ENCODE data around the gene SH2D3C. TPM values are rescaled to one million over a fixed set of nuclear protein-coding genes. Genes with fewer than 3 reads are reported as not detected.
A peak's percentile ranks its signal among the peaks of the same experiment; 100 is the strongest.

SH2D3C gene
- total and polyA plus RNA-seq, 9 of the 15 experiments (the other 6 are each of a cell fraction or from before 2014, with no cell fraction given), result 0.03 to 1.2 (median 0.22) TPM; not detected in 1

GRCh38 chr9:127785933-127786772 lies 7.7 kb upstream of the SH2D3C start, which contains the start of gene CDK9 (continued):
- TF ChIP-seq ZNF274 (IDR thresholded peaks at IDR 0.05; ENCODE audit: borderline replicate concordance, low read depth, low read length) (no peak), CBX3 (IDR thresholded peaks at IDR 0.05; ENCODE audit: borderline replicate concordance in 1 of 2, low read length in 2 of 2) (peak in 1 of 2 experiments; percentile 26; a peak in 1 of 3 replicates)

- ATAC-seq, result peak; percentile 74
- H3K9me1 ChIP-seq (ENCODE audit: control insufficient read depth, insufficient read depth, low read length), result no peaks in the 10 kb centered on the region
- peaks cover 7 to 41% of the 10 kb centered on the region in 2 experiments; a peak in 4 of 5 replicates for H3K4me1 ChIP-seq (replicated peaks in 1 of 2; ENCODE audit: control insufficient read depth in 2 of 2, insufficient read depth in 2 of 2, low read length in 2 of 2)
- peak; percentile 88 to 94 (median 90) for DNase-seq (ENCODE audit: extremely low read depth in 1 of 4, low spot score in 3 of 4)
- FAIRE-seq, result no peak
- BruUV-seq (replicated peaks), result no TSS peak
- peak overlapping the region; percentile 93 for H3K27ac ChIP-seq (ENCODE audit: extremely low read depth, low read depth, low read length)
- WGBS (ENCODE audit: insufficient coverage, low coverage, missing lambda C conversion rate), result 1% methylated on average over 42 of the region's 123 CpGs
- H3K36me3 ChIP-seq (ENCODE audit: control insufficient read depth, insufficient read depth, low read length), result peaks cover 35% of the 10 kb centered on the region
- peak overlapping the region; percentile 77 for H3K4me2 ChIP-seq (ENCODE audit: insufficient read depth, low read length)
- peaks cover 29% of the 10 kb centered on the region for H4K20me1 ChIP-seq (replicated peaks; ENCODE audit: control insufficient read depth, insufficient read depth, low read length)
- CTCF ChIA-PET (ENCODE audit: low intra/inter-chr PET ratio), result interaction anchor here (0.6 to 4.8 kb wide), 10 partner anchors 11 to 196 kb away, joined by 3 to 46 read pairs (median 6); partner anchors contain the start of genes FPGS and TOR2A
- POLR2A ChIA-PET, result interaction anchor here (0.6 to 1.2 kb wide), 5 partner anchors 13 to 89 kb away, joined by 3 to 4 read pairs (median 4); no protein-coding TSS in a partner anchor
- no peaks in the 10 kb centered on the region for H3K27me3 ChIP-seq (ENCODE audit: control insufficient read depth in 2 of 2, insufficient read depth in 2 of 2, low read length in 2 of 2)
- peak overlapping the region; percentile 99 for H3K4me3 ChIP-seq
- H3K79me2 ChIP-seq (ENCODE audit: control insufficient read depth, insufficient read depth, low read length), result peaks cover 44% of the 10 kb centered on the region
- in situ Hi-C loops (cut with MboI) (no loop called here), intact Hi-C loops (cut with micrococcal nuclease) (loop anchor here (1.0 to 2.0 kb wide), 3 partner anchors 21 to 86 kb away; partner anchors contain the start of gene TOR2A)
- H3K9ac ChIP-seq (ENCODE audit: insufficient read depth in 1 of 2, low read depth in 2 of 2, low read length in 2 of 2), result peak overlapping the region; percentile 89 to 90; a peak in 3 of 4 replicates
- no peaks in the 10 kb centered on the region for H3K9me3 ChIP-seq (replicated peaks; ENCODE audit: control insufficient read depth, insufficient read depth, low read depth, low read length)
- H2AFZ ChIP-seq (ENCODE audit: low read depth, low read length), result peak overlapping the region; percentile 93
- TF ChIP-seq DDX20 (tag; IDR thresholded peaks at IDR 0.05; ENCODE audit: low read depth) (no peak), CXXC5 (CRISPR knock-in tag; IDR thresholded peaks at IDR 0.05) (peak; percentile 67), PHF8 (IDR thresholded peaks at IDR 0.05; ENCODE audit: borderline replicate concordance, low read length) (peak; percentile 59; the same call in 1 of the 2 replicates), ZBTB9 (CRISPR knock-in tag; IDR thresholded peaks at IDR 0.05) (0 out of 2 replicates have a peak, but pooled peaks have one; percentile 19), ZNF263 (CRISPR knock-in tag; IDR thresholded peaks at IDR 0.05; ENCODE audit: borderline replicate concordance) (peak; percentile 68; the same call in 1 of the 2 replicates), KDM2B (CRISPR knock-in tag; IDR thresholded peaks at IDR 0.05) (0 out of 2 replicates have a peak, but pooled peaks have one; percentile 9), ILF3 (IDR thresholded peaks at IDR 0.05; ENCODE audit: borderline replicate concordance) (no peak), NFRKB (IDR thresholded peaks at IDR 0.05; ENCODE audit: low read depth) (no peak), NFIX (CRISPR knock-in tag; IDR thresholded peaks at IDR 0.05; ENCODE audit: low read depth) (no peak), ATF1 (CRISPR knock-in tag; IDR thresholded peaks at IDR 0.05) (no peak), ATF1 (tag; IDR thresholded peaks at IDR 0.05) (peak; percentile 67), DEAF1 (CRISPR knock-in tag; IDR thresholded peaks at IDR 0.05) (peak; percentile 72)
Observed at GRCh38 chr9:127785023-127785932, 6.8 kb upstream of the SH2D3C start.

All from K562 (cell line).